SK-N-SH treated with all-trans-retinoic acid at 6 μM for 48 hours (cell line): ENCODE measurements around the gene TTC33.

Experiments used
- PATZ1 ChIP-seq: fragments of 250-450 bp; sonication (Bioruptor Pico); IDR thresholded peaks from 2 replicates; pipeline ENCODE4 v1.8.0; 2020; ENCODE audit warnings: mild to moderate bottlenecking, moderate library complexity, borderline replicate concordance
- ZC3H10 ChIP-seq: fragments of 250-450 bp; sonication (Bioruptor Pico); IDR thresholded peaks from 2 replicates; pipeline ENCODE4 v1.5.1; 2021; ENCODE audit warnings: mild to moderate bottlenecking, moderate library complexity
- ZFP30 ChIP-seq: fragments of 450-650 bp; formaldehyde crosslinking; IDR thresholded peaks from 2 replicates; pipeline ENCODE4 v1.5.0; 2022; ENCODE audit warnings: mild to moderate bottlenecking, moderate library complexity
- ZNF565 ChIP-seq: fragments of 450-650 bp; formaldehyde crosslinking; conservative IDR thresholded peaks from 2 replicates; pipeline ENCODE4 v1.5.0; 2020; ENCODE audit warnings: low read depth, mild to moderate bottlenecking, moderate library complexity

GRCh38 chr5:40675396-40676133, 80.2 kb downstream of the TTC33 start:
- TF ChIP-seq ZFP30 (CRISPR knock-in tag): no peak
- TF ChIP-seq ZC3H10 (CRISPR knock-in tag): no peak
- TF ChIP-seq PATZ1 (CRISPR knock-in tag): no peak
- TF ChIP-seq ZNF565 (CRISPR knock-in tag): no peak
